ENCODE results near the gene DNAJC8.

The DNAJC8 gene

GRCh38 chr1:28232558-28233263 is at the start of gene DNAJC8:
TSS of gene DNAJC8 (minus strand) at chr1:28233029. CDS start at chr1:28232998, 31 bp downstream.
- in situ Hi-C loops (cut with MboI; ENCODE audit: low pct_unique_long_range_greater_than_20kb, low sequenced_read_pairs, unreplicated experiment): no loop called here
- DNase-seq (ENCODE audit: low spot score): peak; percentile 91
- TF ChIP-seq CTCF (IDR thresholded peaks at IDR 0.05; ENCODE audit: extremely low read depth, insufficient read depth, missing control alignments): no peak

- in situ Hi-C loops (cut with MboI; ENCODE audit: low pct_unique_long_range_greater_than_20kb, low sequenced_read_pairs, unreplicated experiment): no loop called here
- DNase-seq (ENCODE audit: low spot score): no peak
- TF ChIP-seq CTCF (IDR thresholded peaks at IDR 0.05; ENCODE audit: extremely low read depth, insufficient read depth, missing control alignments): no peak
Observed at GRCh38 chr1:28281608-28282425, 49.0 kb upstream of the DNAJC8 start.

GRCh38 chr1:28280977-28281381 is 48.1 kb upstream of the DNAJC8 start:
- no peak for DNase-seq (ENCODE audit: low spot score)

GRCh38 chr1:28280501-28280900 is 47.7 kb upstream of the DNAJC8 start:
- in situ Hi-C loops (cut with MboI; ENCODE audit: low pct_unique_long_range_greater_than_20kb, low sequenced_read_pairs, unreplicated experiment): no loop called here
- no peak for DNase-seq (ENCODE audit: low spot score)

More at GRCh38 chr1:28280977-28281381, 48.1 kb upstream of the DNAJC8 start:
- TF ChIP-seq CTCF (IDR thresholded peaks at IDR 0.05; ENCODE audit: extremely low read depth, insufficient read depth, missing control alignments): no peak
- in situ Hi-C loops (cut with MboI; ENCODE audit: low pct_unique_long_range_greater_than_20kb, low sequenced_read_pairs, unreplicated experiment): no loop called here

GRCh38 chr1:28279721-28280120 is 46.9 kb upstream of the DNAJC8 start:
- no peak for DNase-seq (ENCODE audit: low spot score)
- no peak for TF ChIP-seq CTCF (IDR thresholded peaks at IDR 0.05; ENCODE audit: extremely low read depth, insufficient read depth, missing control alignments)
- in situ Hi-C loops (cut with MboI; ENCODE audit: low pct_unique_long_range_greater_than_20kb, low sequenced_read_pairs, unreplicated experiment): no loop called here

More at GRCh38 chr1:28280501-28280900, 47.7 kb upstream of the DNAJC8 start:
- no peak for TF ChIP-seq CTCF (IDR thresholded peaks at IDR 0.05; ENCODE audit: extremely low read depth, insufficient read depth, missing control alignments)

- DNase-seq (ENCODE audit: low spot score): no peak
- TF ChIP-seq CTCF (IDR thresholded peaks at IDR 0.05; ENCODE audit: extremely low read depth, insufficient read depth, missing control alignments): no peak
- in situ Hi-C loops (cut with MboI; ENCODE audit: low pct_unique_long_range_greater_than_20kb, low sequenced_read_pairs, unreplicated experiment): no loop called here
Observed at GRCh38 chr1:28278763-28279162, 45.9 kb upstream of the DNAJC8 start.

Data from GM13977 (cell line).